Erythroblast (primary cell): ENCODE data around the gene PTN.

ENCODE experiments used
- GATA1 ChIP-seq: IDR thresholded peaks from 2 replicates; pipeline ENCODE4 v1.6.1; 2011; ENCODE audit warnings: low read depth, mild to moderate bottlenecking, control low read depth, low read length, moderate library complexity
- POLR2A ChIP-seq: IDR thresholded peaks from 2 replicates; pipeline ENCODE4 v1.6.1; 2011; ENCODE audit warnings: mild to moderate bottlenecking, low read length

DNA sequence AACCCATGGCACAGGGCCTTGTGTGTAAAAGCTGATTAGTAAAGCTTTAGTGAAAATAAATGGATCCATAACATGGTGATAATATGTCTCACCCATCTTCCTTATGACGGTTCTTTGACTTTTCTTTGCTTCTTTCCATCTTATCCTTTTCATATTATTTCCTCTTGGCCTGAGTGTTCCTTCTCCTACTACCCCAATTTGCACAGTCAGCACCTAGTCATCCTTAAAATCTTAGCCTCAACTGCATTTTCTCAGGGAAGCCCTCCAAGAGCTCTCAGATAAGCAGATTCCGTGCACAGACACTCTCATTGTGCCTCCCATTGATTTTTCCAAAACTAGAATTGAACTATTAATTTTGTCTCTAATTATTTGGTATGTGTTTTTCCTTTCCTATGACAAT is 112.4 kb downstream of the PTN start:
- TF ChIP-seq POLR2A (no peak), GATA1 (no peak)
